Lung (tissue), 12 donors: ENCODE data around the gene ZNF69. TPM values are rescaled to one million over a fixed set of nuclear protein-coding genes. Genes with fewer than 3 reads are reported as not detected.
"Not testable (repeated sequence)": the region's sequence is repeated elsewhere in the genome, so short reads cannot be mapped to it uniquely, and the experiment has no call there.

Experiments used
- ATAC-seq: fragments of 200-7000 bp; cut with Tn5 transposase; one replicate; pipeline ENCODE4 v1.9.1; 2020; ENCODE audit warnings: moderate number of reproducible peaks; ENCODE audit not compliant: insufficient read depth, low FRiP score
- DNase-seq, 3 donors: peaks; one replicate each; pipeline ENCODE4 v3.0.0-alpha.2; 2013 to 2017
- H3K27ac ChIP-seq, 2 donors: one replicate each; pipeline ENCODE4 v1.5.1; 2013; ENCODE audit warnings: mild to moderate bottlenecking in 2 of 2, moderate library complexity in 2 of 2, control low read depth in 1 of 2, inconsistent platforms in 1 of 2, low read depth in 1 of 2, low read length in 1 of 2
- H3K27me3 ChIP-seq, 3 donors: one replicate each; pipeline ENCODE4 v1.5.1; 2013; ENCODE audit warnings: low read length in 2 of 3; ENCODE audit not compliant: control insufficient read depth in 3 of 3, insufficient read depth in 3 of 3
- H3K36me3 ChIP-seq, 4 donors: one replicate each; pipeline ENCODE4 v1.5.1; 2013; ENCODE audit warnings: low read length in 4 of 4, mild to moderate bottlenecking in 1 of 4, moderate library complexity in 1 of 4; ENCODE audit not compliant: control insufficient read depth in 4 of 4, insufficient read depth in 4 of 4
- H3K4me1 ChIP-seq, 5 donors: one replicate each; pipeline ENCODE4 v1.5.1; 2013; ENCODE audit warnings: low read length in 5 of 5, mild to moderate bottlenecking in 2 of 5, moderate library complexity in 1 of 5; ENCODE audit not compliant: control insufficient read depth in 5 of 5, insufficient read depth in 5 of 5
- H3K4me3 ChIP-seq: one replicate; pipeline ENCODE4 v1.5.1; 2013; ENCODE audit warnings: mild to moderate bottlenecking, control low read depth, moderate library complexity
- H3K9ac ChIP-seq, 2 donors: one replicate each; pipeline ENCODE4 v1.5.1; 2013; ENCODE audit warnings: low read length in 2 of 2, control low read depth in 1 of 2; ENCODE audit not compliant: insufficient read depth in 1 of 2
- H3K9me3 ChIP-seq, 4 donors: one replicate each; pipeline ENCODE4 v1.5.1; 2013; ENCODE audit warnings: low read length in 3 of 4, mild to moderate bottlenecking in 1 of 4, moderate library complexity in 1 of 4; ENCODE audit not compliant: control insufficient read depth in 4 of 4, insufficient read depth in 3 of 4
- CTCF ChIP-seq: IDR thresholded peaks from 2 replicates; pipeline ENCODE4 v1.5.1; 2012; ENCODE audit warnings: mild to moderate bottlenecking; ENCODE audit errors: control extremely low read depth, extremely low read depth
- WGBS, 2 donors: extraction: QIAGEN DNeasy Blood & Tissue Kit; methylation state at CpG; one replicate each; pipeline ENCODE4 v1.1.7; 2013; 5-methylcytosine and 5-hydroxymethylcytosine counted together
- polyA plus RNA-seq, 2 donors: library from polyadenylated mRNA; stranded (reverse); fragments of 200-250 nt; gene quantifications; one replicate each; pipeline ENCODE4 v1.2.1, GENCODE V29; 2013
- total RNA-seq, 2 donors: library from RNA; depleted of rRNA in 1 of 2; stranded (reverse); fragments of >200 nt in 1 of 2; gene quantifications; one replicate each; pipeline ENCODE4 v1.2.1, GENCODE V29; 2014 to 2021
- donor health status: control.
- donor health status: control.
- donor health status: Bipolar disorder and iron deficiency.
- donor health status: healthy.
- donor health status: DM: yes; HTN: yes; CAD: no.

Gene ZNF69
- total and polyA plus RNA-seq, 4 donors = 2.0 to 29.1 (median 9.8) TPM

- WGBS, 2 donors = 0 to 1% methylated on average over 47 to 59 of the region's 59 CpGs
- no peak for TF ChIP-seq CTCF
- Histone ChIP-seq H3K4me1 (peaks cover 2 to 18% (median 5%) of the 10 kb centered on the region in 5 donors), H3K9me3 (peaks cover 0 to 6% (median under 1%) of the 10 kb centered on the region in 4 donors), H3K9ac (peak within 1 kb of the TSS in 1 of 2 donors; percentile 61), H3K27ac (peak within 1 kb of the TSS; percentile 68 to 81), H3K4me3 (peak within 1 kb of the TSS; percentile 65), H3K27me3 (no peaks in the 10 kb centered on the region), H3K36me3 (peaks cover 0 to 6% (median 0%) of the 10 kb centered on the region in 4 donors)
- ATAC-seq (peak; percentile 97), DNase-seq (peak; percentile 93 to 94 (median 93))
Observed at GRCh38 chr19:11848594-11849469, 38.8 kb upstream of the ZNF69 start, which contains the start of gene ZNF439. Gene ZNF439 (plus strand): TSS chr19:11848726. CDS start chr19:11848868, 142 bp downstream.

GRCh38 chr19:11850289-11850688 lies 37.3 kb upstream of the ZNF69 start:
- not testable (repeated sequence) for DNase-seq, ATAC-seq, H3K4me3 ChIP-seq, H3K27me3 ChIP-seq, H3K27ac ChIP-seq, H3K9ac ChIP-seq
- Histone ChIP-seq H3K9me3 (peaks cover 0 to 12% (median under 1%) of the 10 kb centered on the region in 4 donors), H3K36me3 (peaks cover 0 to 13% (median 4%) of the 10 kb centered on the region in 4 donors), H3K4me1 (peaks cover 2 to 18% (median 5%) of the 10 kb centered on the region in 5 donors)
- WGBS, 2 donors = 94% methylated on average over 4 of the region's 4 CpGs

GRCh38 chr19:11853358-11853757 lies 34.2 kb upstream of the ZNF69 start:
- H3K4me1 ChIP-seq = peaks cover 0 to 10% (median 4%) of the 10 kb centered on the region in 5 donors
- ATAC-seq (no peak), DNase-seq (no peak)
- no peak overlapping the region for H3K27ac ChIP-seq
- no peak overlapping the region for H3K4me3 ChIP-seq
- no peak overlapping the region for H3K9ac ChIP-seq
- peaks cover 0 to 22% (median 6%) of the 10 kb centered on the region in 4 donors for H3K36me3 ChIP-seq
- H3K9me3 ChIP-seq = peaks cover 0 to 16% (median 6%) of the 10 kb centered on the region in 4 donors
- no peaks in the 10 kb centered on the region for H3K27me3 ChIP-seq
- TF ChIP-seq CTCF = no peak
- 78 to 96% methylated on average over 3 of the region's 3 CpGs for WGBS, 2 donors

GRCh38 chr19:11856596-11857250 lies 30.9 kb upstream of the ZNF69 start:
- DNase-seq = peak; percentile 20 to 74 (median 45)
- Histone ChIP-seq H3K9ac (no peak overlapping the region), H3K27ac (no peak overlapping the region), H3K27me3 (no peaks in the 10 kb centered on the region), H3K4me3 (no peak overlapping the region), H3K4me1 (no peaks in the 10 kb centered on the region), H3K36me3 (peaks cover 0 to 22% (median 6%) of the 10 kb centered on the region in 4 donors), H3K9me3 (peaks cover 0 to 22% (median 8%) of the 10 kb centered on the region in 4 donors)
- WGBS, 2 donors = 76 to 91% methylated on average over 12 of the region's 12 CpGs
- TF ChIP-seq CTCF = no peak
- no peak for ATAC-seq
